H9 (cell line): ENCODE data around the gene ZCCHC3. TPM values are rescaled to one million over a fixed set of nuclear protein-coding genes. Genes with fewer than 3 reads are reported as not detected.
A peak's percentile ranks its signal among the peaks of the same experiment; 100 is the strongest.

Experiments used
- DNase-seq: peaks from one replicate; pipeline ENCODE4 v3.0.0-alpha.2; 2017
- H2AFZ ChIP-seq: one replicate; pipeline ENCODE4 v1.6.1; 2013; ENCODE audit warnings: mild to moderate bottlenecking, low read length, control low read depth, moderate library complexity
- H2AK5ac ChIP-seq: 2 replicates; pipeline ENCODE4 v1.6.1; 2013; ENCODE audit warnings: low read length, control low read depth, mixed read lengths; ENCODE audit not compliant: insufficient read length
- H2BK120ac ChIP-seq: one replicate; pipeline ENCODE4 v1.6.1; 2013; ENCODE audit warnings: low read depth, mild to moderate bottlenecking, low read length, control low read depth, inconsistent platforms; ENCODE audit not compliant: poor library complexity, severe bottlenecking
- H2BK12ac ChIP-seq: 2 replicates; pipeline ENCODE4 v1.6.1; 2013; ENCODE audit warnings: low read length, control low read depth, mixed read lengths, low read depth; ENCODE audit not compliant: insufficient read length
- H2BK15ac ChIP-seq: 2 replicates; pipeline ENCODE4 v1.6.1; 2013; ENCODE audit warnings: low read depth, low read length, control low read depth
- H2BK20ac ChIP-seq: one replicate; pipeline ENCODE4 v1.6.1; 2013; ENCODE audit warnings: low read depth, mild to moderate bottlenecking, low read length, control low read depth, inconsistent platforms; ENCODE audit not compliant: poor library complexity, severe bottlenecking
- H2BK5ac ChIP-seq: 2 replicates; pipeline ENCODE4 v1.6.1; 2013; ENCODE audit warnings: low read length, control low read depth, mixed read lengths; ENCODE audit not compliant: insufficient read length
- H3K14ac ChIP-seq: 2 replicates; pipeline ENCODE4 v1.6.1; 2013; ENCODE audit warnings: low read length, control low read depth; ENCODE audit not compliant: insufficient read depth
- H3K18ac ChIP-seq: 2 replicates; pipeline ENCODE4 v1.6.1; 2013; ENCODE audit warnings: low read depth, mild to moderate bottlenecking, mixed read lengths, low read length, control low read depth; ENCODE audit not compliant: insufficient read length
- H3K23ac ChIP-seq: 2 replicates; pipeline ENCODE4 v1.6.1; 2013; ENCODE audit warnings: low read length, control low read depth, mixed read lengths, low read depth; ENCODE audit not compliant: insufficient read length
- H3K23me2 ChIP-seq: 2 replicates; pipeline ENCODE4 v1.6.1; 2013; ENCODE audit warnings: low read depth, mild to moderate bottlenecking, mixed read lengths, low read length, control low read depth; ENCODE audit not compliant: insufficient read length, poor library complexity, severe bottlenecking
- H3K27ac ChIP-seq: 2 replicates; pipeline ENCODE4 v1.5.1; 2013; ENCODE audit warnings: low read length, control low read depth, mixed read lengths, low read depth; ENCODE audit not compliant: insufficient read length
- H3K27me3 ChIP-seq: 2 replicates; pipeline ENCODE4 v1.6.1; 2013; ENCODE audit warnings: low read length, control low read depth, inconsistent platforms; ENCODE audit not compliant: insufficient read depth
- H3K4ac ChIP-seq: 2 replicates; pipeline ENCODE4 v1.6.1; 2013; ENCODE audit warnings: low read depth, mild to moderate bottlenecking, control low read depth, inconsistent platforms, low read length, moderate library complexity
- H3K4me1 ChIP-seq: 2 replicates; pipeline ENCODE4 v1.6.1; 2013; ENCODE audit warnings: low read length, control low read depth, inconsistent platforms; ENCODE audit not compliant: insufficient read depth
- H3K4me2 ChIP-seq: 2 replicates; pipeline ENCODE4 v1.6.1; 2013; ENCODE audit warnings: low read length, control low read depth, mixed read lengths; ENCODE audit not compliant: insufficient read length, insufficient read depth
- H3K56ac ChIP-seq: 2 replicates; pipeline ENCODE4 v1.6.1; 2013; ENCODE audit warnings: low read depth, mild to moderate bottlenecking, mixed read lengths, low read length, control low read depth; ENCODE audit not compliant: insufficient read length
- H3K79me1 ChIP-seq: 2 replicates; pipeline ENCODE4 v1.6.1; 2013; ENCODE audit warnings: low read depth, mild to moderate bottlenecking, moderate library complexity, low read length, control low read depth, inconsistent platforms; ENCODE audit not compliant: insufficient read depth, poor library complexity, severe bottlenecking
- H3K79me2 ChIP-seq: 2 replicates; pipeline ENCODE4 v1.6.1; 2013; ENCODE audit warnings: low read length, control low read depth, inconsistent platforms; ENCODE audit not compliant: insufficient read depth
- H3K9ac ChIP-seq: 2 replicates; pipeline ENCODE4 v1.6.1; 2013; ENCODE audit warnings: low read length, control low read depth, mixed read lengths; ENCODE audit not compliant: insufficient read length; ENCODE audit errors: extremely low read depth
- H3K9me3 ChIP-seq: one replicate; pipeline ENCODE4 v1.6.1; 2013; ENCODE audit warnings: low read depth, low read length, inconsistent platforms; ENCODE audit not compliant: control insufficient read depth
- H3T11ph ChIP-seq: one replicate; pipeline ENCODE4 v1.6.1; 2013; ENCODE audit warnings: mild to moderate bottlenecking, low read length, control low read depth, inconsistent platforms
- H4K20me1 ChIP-seq: one replicate; pipeline ENCODE4 v1.6.1; 2013; ENCODE audit not compliant: control insufficient read depth, insufficient read length, insufficient read depth
- H4K5ac ChIP-seq: 2 replicates; pipeline ENCODE4 v1.6.1; 2013; ENCODE audit warnings: low read depth, mild to moderate bottlenecking, mixed read lengths, low read length, control low read depth; ENCODE audit not compliant: insufficient read length
- H4K8ac ChIP-seq: replicated peaks from 2 replicates; pipeline ENCODE4 v1.6.1; 2013; ENCODE audit warnings: low read length, control low read depth, mixed read lengths, low read depth; ENCODE audit not compliant: insufficient read length
- H4K91ac ChIP-seq: 2 replicates; pipeline ENCODE4 v1.6.1; 2013; ENCODE audit warnings: low read depth, mild to moderate bottlenecking, moderate library complexity, mixed read lengths, low read length, control low read depth; ENCODE audit not compliant: insufficient read length
- H3K27ac Mint-ChIP-seq, 3 experiments: 2 replicates in 2 of 3; 3 replicates in 1 of 3; pipeline ENCODE4 v1.8.0; 2020 to 2021; ENCODE audit warnings: mixed read lengths in 3 of 3, mild to moderate bottlenecking in 1 of 3, moderate library complexity in 1 of 3
- H3K27me3 Mint-ChIP-seq: 2 replicates; pipeline ENCODE4 v1.8.0; 2021; ENCODE audit warnings: low read depth, mild to moderate bottlenecking, moderate library complexity, mixed read lengths
- H3K36me3 Mint-ChIP-seq, 3 experiments: 2 replicates in 2 of 3; 3 replicates in 1 of 3; pipeline ENCODE4 v1.8.0; 2020 to 2021; ENCODE audit warnings: low read depth in 3 of 3, mixed read lengths in 3 of 3; ENCODE audit not compliant: insufficient read depth in 1 of 3
- H3K4me1 Mint-ChIP-seq, 2 experiments: 2 replicates each; pipeline ENCODE4 v1.8.0; 2020; ENCODE audit warnings: mixed read lengths in 2 of 2
- H3K4me3 Mint-ChIP-seq, 2 experiments: 2 replicates in 1 of 2; 3 replicates in 1 of 2; pipeline ENCODE4 v1.8.0; 2020 to 2021; ENCODE audit warnings: mild to moderate bottlenecking in 2 of 2, mixed read lengths in 2 of 2, moderate library complexity in 1 of 2
- H3K9me3 Mint-ChIP-seq, 2 experiments: 2 replicates in 1 of 2; 3 replicates in 1 of 2; pipeline ENCODE4 v1.8.0; 2020; ENCODE audit warnings: mild to moderate bottlenecking in 2 of 2, mixed read lengths in 2 of 2, moderate library complexity in 1 of 2
- CTCF ChIP-seq: fragments of 200-600 bp; sonication (generic); conservative IDR thresholded peaks from 3 replicates; pipeline ENCODE4 v1.8.0; 2021; ENCODE audit warnings: antibody characterized with exemption, mild to moderate bottlenecking
- WGBS: extraction: QIAGEN DNeasy Blood & Tissue Kit; methylation state at CpG from one replicate; pipeline ENCODE4 v1.1.7; 2013; ENCODE audit warnings: missing lambda C conversion rate, low lambda C conversion rate, mixed read lengths; ENCODE audit not compliant: insufficient read length; ENCODE audit errors: extremely low coverage; 5-methylcytosine and 5-hydroxymethylcytosine counted together
- total RNA-seq: library from RNA; stranded (reverse); gene quantifications from 2 replicates; pipeline ENCODE4 v1.2.1, GENCODE V29; 2021

ZCCHC3 gene
- total RNA-seq, 1 experiment from 2014 or later: 41.3 TPM

- Histone ChIP-seq H3K9me3 (no peaks in the 10 kb centered on the region), H2BK120ac (no peak overlapping the region), H2BK12ac (no peak overlapping the region), H3K23me2 (peaks cover 18% of the 10 kb centered on the region), H3K4ac (no peak overlapping the region), H3K79me1 (no peaks in the 10 kb centered on the region), H3K23ac (no peak overlapping the region), H2BK5ac (no peak overlapping the region), H3K79me2 (peaks cover 16% of the 10 kb centered on the region; the same call in 1 of the 2 replicates), H3K14ac (no peak overlapping the region), H4K8ac (no peak overlapping the region), H3K4me2 (no peak overlapping the region), H2AK5ac (no peak overlapping the region), H3K9ac (no peak overlapping the region), H3K18ac (no peak overlapping the region), H4K91ac (no peak overlapping the region), H3K27ac (no peak overlapping the region), H2BK15ac (no peak overlapping the region), H3K56ac (no peak overlapping the region), H2BK20ac (no peak overlapping the region), H4K5ac (no peak overlapping the region), H3K27me3 (no peaks in the 10 kb centered on the region; the same call in 1 of the 2 replicates), H4K20me1 (no peaks in the 10 kb centered on the region), H3T11ph (no peak overlapping the region), H3K4me1 (peaks cover 5% of the 10 kb centered on the region; the same call in 1 of the 2 replicates), H2AFZ (no peak overlapping the region)
- Mint-ChIP-seq H3K27ac (no peak overlapping the region), H3K27me3 (peaks cover 34% of the 10 kb centered on the region), H3K4me3 (peak overlapping the region in 1 of 2 experiments; percentile 7; a peak in 1 of 5 replicates), H3K4me1 (peaks cover 16 to 19% of the 10 kb centered on the region in 2 experiments), H3K9me3 (peaks cover 0 to 4% of the 10 kb centered on the region in 2 experiments; a peak in 3 of 5 replicates), H3K36me3 (peaks cover 4 to 14% (median 9%) of the 10 kb centered on the region in 3 experiments; a peak in 6 of 7 replicates)
- WGBS: no CpG with 5 or more reads among the region's 5 CpGs
- TF ChIP-seq CTCF: no peak
- no peak for DNase-seq
Observed at GRCh38 chr20:294602-295001, 2.8 kb upstream of the ZCCHC3 start.
